GM19455 (cell line): ENCODE measurements around the gene GPR160.
A peak's percentile ranks its signal among the peaks of the same experiment; 100 is the strongest.

Source experiments
- ATAC-seq: cut with Tn5 transposase; IDR thresholded peaks from one replicate; pipeline ENCODE4 v1.9.1; 2021; ENCODE audit not compliant: unreplicated experiment

The GPR160 gene

DNA sequence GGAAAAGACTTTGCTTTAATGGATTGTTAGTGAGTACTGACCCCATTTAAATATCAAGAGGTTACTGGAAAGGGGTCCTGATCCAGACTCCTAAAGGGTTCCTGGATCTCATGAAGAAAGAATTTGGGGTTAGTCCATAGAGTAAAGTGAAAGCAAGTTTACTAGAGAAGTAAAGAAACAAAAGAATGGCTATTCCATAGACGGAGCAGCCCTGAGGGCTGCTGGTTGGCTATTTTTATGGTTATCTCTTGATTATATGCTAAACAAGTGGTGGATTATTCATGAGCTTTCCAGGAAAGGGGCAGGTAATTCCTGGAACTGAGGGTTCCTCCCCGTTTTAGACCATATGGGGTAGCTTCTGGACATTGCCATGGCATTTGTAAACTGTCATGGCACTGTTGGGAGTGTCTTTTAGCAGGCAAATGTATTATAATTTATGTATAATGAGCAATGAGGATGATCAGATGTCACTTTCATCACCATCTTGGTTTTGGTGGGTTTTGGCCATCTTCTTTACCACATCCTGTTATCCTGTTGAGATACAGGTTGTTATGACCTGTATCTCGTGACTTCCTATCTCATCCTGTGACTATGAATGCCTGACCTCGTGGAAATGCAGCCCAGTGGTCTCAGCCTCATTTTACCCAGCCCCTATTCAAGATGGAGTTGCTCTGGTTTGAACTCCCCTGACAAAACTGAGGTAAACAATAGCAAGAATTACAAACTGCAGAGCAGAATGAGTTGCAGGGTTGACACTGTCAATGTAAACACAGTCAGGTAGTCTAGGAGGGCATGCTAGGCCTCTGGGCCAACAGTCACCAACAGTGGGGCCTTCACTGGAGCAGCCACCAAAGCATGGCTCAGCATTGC lies 10.3 kb upstream of the GPR160 start:
- ATAC-seq: no peak

DNA sequence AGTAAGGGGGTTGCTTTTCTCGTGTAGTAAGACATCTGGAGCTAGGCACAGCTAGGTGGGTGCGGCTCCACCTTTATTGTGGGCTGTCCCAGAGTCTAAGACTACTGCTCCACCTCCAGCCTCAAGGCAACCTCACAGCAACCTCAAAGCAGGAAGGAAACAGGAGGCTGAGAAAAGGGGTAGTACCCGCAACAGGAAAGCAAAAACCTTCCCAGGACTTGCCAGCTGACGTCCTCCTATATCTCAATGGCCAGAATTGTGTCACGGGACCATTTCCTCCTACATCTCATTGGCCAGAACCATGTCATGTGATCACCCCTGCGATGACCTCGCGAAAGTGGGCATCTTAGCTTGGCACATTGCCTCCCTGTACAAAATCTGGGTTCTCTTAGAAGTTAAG lies 4.3 kb upstream of the GPR160 start:
- no peak for ATAC-seq

DNA sequence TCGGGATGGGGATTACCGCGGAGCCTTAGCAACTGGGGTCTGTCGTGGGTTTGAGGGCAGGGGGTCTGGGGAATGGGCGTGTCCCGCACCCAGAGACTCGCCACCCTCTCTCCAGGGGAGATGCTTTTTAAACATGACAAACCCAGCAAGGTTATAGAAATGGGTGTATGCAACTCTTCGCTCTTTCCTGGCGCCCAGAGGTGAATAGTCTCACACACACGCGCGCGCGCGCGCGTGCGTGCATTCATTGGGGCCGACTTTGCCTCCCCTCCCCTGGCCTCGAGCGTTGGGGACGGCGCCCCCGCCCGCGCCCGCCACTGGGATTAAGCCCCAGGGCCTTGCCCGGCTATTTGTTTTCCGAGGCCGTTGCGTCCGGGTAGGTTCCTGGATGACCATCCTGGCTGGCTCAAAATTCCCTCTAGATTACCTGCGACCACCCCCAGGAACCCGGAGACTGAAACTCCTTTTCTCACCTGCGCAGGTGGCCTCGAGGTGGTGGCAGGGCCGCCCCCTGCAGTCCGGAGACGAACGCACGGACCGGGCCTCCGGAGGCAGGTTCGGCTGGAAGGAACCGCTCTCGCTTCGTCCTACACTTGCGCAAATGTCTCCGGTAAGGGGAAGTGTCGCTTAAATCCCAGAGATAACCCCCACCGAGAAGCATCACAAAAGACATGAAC lies 777 bp downstream of the GPR160 start:
- ATAC-seq: peak; percentile 12

- no peak for ATAC-seq
Observed at GRCh38 chr3:170040418-170040817, 2.6 kb downstream of the GPR160 start.

GRCh38 chr3:170043506-170043905 lies 5.7 kb downstream of the GPR160 start:
- ATAC-seq: no peak

- ATAC-seq: no peak
Observed at GRCh38 chr3:170044271-170044670, 6.5 kb downstream of the GPR160 start.

DNA sequence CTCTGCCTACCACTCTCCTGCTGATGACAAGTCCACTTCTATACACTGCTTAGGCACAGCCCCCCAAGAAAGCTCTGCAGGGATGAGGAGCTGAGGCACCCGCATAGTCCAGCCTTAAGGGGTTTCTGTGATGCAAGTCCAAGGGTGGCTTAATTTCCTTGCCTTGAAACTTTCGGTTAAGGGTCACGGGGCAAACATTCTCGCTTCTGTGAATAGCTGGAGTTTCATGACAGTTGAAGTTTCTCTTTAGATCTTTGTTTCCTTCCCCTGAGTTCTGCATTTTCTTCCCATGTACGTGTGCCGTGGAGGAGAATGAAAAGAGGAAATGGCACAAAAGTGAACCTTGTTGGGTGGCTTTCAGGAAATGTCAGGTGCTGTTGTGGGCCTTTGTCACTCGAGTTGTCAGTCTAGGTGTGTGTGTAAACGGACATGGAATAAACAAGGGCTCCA lies 7.0 kb downstream of the GPR160 start:
- ATAC-seq: peak; percentile 74

DNA sequence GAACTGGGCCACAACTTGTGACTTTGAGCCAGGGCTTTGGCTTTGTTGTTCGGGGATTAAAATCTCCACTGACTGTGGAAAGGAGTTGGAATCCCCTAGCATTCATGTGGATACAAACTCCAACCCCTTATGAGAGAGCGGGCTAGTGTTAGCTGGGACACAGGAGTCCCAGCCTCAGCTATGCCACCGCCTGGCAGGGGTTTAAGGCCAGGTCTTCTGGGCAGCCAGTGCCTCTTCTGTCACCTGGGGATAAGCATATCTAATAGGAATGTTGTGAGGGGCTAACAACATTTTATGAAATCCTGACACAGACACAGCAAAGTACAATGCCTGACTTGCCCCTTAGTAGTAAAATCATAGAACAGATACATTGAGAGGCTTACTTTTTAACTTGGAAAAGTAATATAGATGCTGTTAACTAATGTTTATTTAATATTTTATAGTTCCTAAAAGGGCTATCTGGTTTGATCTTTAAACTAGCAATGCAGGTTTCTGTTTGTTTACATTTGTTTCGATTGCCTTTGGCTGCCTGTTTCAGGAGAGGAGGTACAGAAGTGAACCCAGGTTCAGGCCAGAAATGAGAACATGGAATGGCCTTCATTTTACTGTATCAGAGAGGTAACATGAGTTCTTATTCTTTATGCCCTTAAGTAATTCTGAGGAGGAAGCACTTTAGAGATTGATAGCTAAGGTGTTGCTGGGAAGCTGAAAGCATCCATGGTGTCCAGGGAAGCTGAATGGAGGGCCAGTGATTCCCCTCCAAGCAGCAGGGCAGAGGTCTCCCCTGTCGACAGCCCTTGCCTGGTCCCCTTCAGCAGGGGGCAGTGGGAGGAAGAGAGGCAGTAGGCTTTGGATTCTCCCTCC lies 8.7 kb downstream of the GPR160 start:
- ATAC-seq: no peak

GRCh38 chr3:170047133-170047404 lies 9.3 kb downstream of the GPR160 start:
- no peak for ATAC-seq

- no peak for ATAC-seq
Observed at GRCh38 chr3:170049146-170050000, 11.6 kb downstream of the GPR160 start.

GRCh38 chr3:170050753-170051152 lies 13.0 kb downstream of the GPR160 start:
- no peak for ATAC-seq

DNA sequence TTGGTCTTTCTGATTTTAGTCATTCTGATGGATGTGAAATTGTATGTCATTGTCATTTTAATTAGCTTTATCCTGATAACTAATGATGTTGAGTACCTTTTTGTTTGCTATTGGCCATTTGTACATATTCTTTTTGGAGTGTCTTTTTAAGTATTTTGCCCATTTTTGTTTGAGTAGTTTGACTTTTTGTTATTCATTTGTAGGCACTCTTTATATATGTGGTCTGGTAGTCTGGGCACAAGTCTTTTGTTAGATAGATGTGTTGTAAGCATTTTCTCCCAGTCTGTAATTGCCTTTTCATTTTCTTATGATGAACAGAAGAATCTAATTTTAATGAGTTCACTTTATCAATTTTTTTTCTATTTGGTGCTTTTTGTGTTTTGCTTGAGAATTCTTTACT lies 14.6 kb downstream of the GPR160 start:
- no peak for ATAC-seq

DNA sequence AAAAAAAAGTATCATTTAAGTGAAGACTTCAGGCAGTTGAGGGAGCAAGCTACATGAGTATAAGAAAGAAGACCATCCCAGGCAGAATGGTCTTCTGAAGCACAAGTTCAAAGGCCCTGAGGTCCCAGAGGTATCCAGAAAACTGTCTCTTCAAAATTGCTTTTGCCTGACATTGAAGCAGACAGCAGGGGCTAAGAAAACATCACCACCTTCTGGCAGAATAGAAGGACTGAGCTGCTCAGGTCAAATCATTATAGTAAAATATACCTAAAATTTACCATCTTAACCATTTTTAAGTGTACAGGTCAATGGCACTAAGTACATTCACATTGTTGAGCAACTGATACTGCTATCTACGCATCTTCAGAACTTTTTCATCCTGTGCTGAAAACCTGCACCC lies 16.4 kb downstream of the GPR160 start:
- no peak for ATAC-seq

- peak; percentile 64 for ATAC-seq
Observed at GRCh38 chr3:170055209-170055608, 17.4 kb downstream of the GPR160 start.

DNA sequence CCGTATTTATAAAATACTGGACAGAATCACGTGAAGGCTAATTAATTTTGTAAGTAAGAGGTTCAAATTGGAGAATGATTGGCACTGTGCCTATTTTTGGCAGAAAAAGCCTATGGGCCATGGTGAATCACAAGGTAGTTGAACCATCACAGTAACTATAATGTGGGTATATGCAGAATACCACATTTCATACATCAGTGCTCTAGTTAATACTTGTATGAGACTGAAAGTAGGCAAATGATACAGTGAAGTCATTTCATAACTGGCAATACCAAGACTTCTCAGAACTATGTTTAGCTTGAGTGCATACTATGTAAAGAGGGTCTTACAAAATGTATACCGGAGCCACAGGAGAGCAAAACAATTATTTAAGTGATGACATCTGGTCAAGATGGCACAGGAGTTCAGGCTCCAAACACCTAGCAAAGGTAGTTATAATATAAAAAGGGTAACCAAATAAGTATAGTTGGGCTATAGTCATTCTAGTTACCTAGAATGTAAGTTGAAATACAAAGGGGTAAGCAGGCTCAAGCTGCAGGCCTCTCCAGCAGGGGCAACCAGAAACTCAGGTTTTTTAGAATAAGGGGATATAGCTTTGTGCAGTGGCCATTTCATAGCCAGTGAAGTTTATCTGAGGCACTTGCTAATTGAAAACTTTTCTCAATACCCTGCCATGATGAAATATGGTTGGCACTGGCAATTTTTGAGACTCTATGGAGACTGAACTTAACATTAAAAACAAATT lies 19.1 kb downstream of the GPR160 start:
- ATAC-seq: peak; percentile 87

DNA sequence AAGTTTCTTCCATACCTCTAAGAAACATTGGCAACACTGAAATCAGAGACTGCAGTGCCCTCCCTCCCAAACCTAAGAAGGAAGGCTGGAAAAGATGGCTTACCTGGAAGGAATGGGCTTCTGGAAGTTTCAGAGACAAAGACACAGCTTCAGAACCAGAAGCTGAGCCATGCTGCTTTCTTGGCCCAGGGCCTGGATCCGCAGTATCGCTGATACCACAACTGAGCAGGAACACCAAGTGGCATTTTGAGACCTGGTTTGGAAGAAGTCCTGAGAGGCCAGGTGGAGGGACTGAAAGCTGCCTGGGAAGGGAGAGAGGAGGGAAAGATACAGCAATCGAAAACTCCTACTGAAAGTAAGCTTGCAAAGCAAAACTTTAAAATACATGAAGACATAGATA lies 19.8 kb downstream of the GPR160 start:
- ATAC-seq: no peak

DNA sequence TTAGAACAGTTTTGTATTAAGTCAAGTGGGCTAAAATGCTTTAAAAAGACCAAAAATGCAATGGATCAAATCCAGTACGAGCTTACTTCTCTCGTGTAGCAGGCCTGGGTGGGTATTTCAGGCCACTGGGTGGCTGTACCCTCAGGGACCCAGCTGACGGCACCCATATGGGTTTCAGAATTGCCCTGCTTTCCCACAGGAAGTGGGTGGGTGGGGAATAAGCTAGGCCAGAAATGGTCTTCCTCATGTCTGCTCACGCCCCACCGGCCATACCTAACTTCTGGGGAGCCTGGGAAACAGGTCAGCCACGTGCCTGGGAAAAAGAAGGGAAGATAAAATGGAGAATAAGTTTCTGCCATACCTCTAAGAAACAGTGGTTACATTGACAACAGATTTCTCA lies 20.3 kb downstream of the GPR160 start:
- ATAC-seq: no peak

DNA sequence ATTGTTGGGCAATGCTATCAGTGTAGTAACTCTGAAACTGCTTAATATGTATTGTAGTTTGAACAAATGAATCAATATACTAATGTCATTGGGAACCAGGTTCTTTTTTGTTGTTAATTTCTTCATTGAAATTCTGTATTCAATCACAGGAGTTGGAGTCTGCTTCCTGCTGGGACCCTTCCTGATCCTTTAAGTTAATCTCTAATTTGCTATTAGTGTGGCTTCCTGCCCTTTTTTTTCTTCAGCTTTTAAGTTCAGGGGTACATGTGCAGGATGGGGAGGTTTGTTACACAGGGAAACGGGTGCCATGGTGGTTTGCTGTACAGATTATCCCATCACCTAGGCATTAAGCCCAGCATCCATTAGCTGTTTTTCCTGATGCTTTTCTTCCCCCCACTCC lies 21.7 kb downstream of the GPR160 start:
- no peak for ATAC-seq

GRCh38 chr3:170062068-170062467 lies 24.3 kb downstream of the GPR160 start:
- ATAC-seq: no peak

DNA sequence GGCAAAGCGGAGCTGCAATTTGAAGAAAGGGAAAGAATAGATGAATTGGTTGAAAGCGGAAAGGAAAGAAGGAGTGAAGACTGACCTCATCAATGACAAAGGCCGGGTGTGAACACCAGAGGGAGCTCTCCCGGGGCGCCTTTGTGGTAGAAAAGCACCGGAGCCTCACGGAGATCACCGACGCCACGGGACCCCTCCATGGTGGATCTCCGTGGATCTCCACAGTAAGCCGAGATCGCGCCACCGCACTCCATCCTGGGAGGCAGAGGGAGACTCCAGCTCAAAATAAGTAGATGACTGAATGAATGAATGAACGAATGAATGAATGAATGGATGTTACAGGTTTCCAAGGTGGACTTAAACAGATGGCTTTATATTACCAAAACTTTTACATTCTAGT lies 25.0 kb downstream of the GPR160 start:
- no peak for ATAC-seq
